SK-N-DZ (cell line): ENCODE results near the gene DNM2.
A peak's percentile ranks its signal among the peaks of the same experiment; 100 is the strongest.
"Not testable (repeated sequence)": the region's sequence is repeated elsewhere in the genome, so short reads cannot be mapped to it uniquely, and the experiment has no call there.

Source experiments
- DNase-seq: peaks from one replicate; pipeline ENCODE4 v3.0.0-alpha.2; 2015; ENCODE audit warnings: low spot score

DNM2 gene

GRCh38 chr19:10835754-10836478 lies 118.0 kb downstream of the DNM2 start, which contains the start of gene TMED1:
Gene TMED1 (minus strand): TSS chr19:10836212. CDS start chr19:10836191, 21 bp downstream.
- DNase-seq, result peak; percentile 97

GRCh38 chr19:10836479-10837330 lies 118.8 kb downstream of the DNM2 start:
- peak; percentile 89 for DNase-seq

GRCh38 chr19:10837649-10838048 lies 119.8 kb downstream of the DNM2 start:
- not testable (repeated sequence) for DNase-seq

GRCh38 chr19:10838377-10838776 lies 120.5 kb downstream of the DNM2 start:
- DNase-seq, result no peak

GRCh38 chr19:10839114-10840050 lies 121.5 kb downstream of the DNM2 start:
- DNase-seq, result no peak

- DNase-seq, result no peak
Observed at GRCh38 chr19:10842788-10843187, 124.9 kb downstream of the DNM2 start.

GRCh38 chr19:10846500-10847202 lies 128.8 kb downstream of the DNM2 start:
- no peak for DNase-seq

GRCh38 chr19:10848230-10848856 lies 130.5 kb downstream of the DNM2 start, which contains the start of gene C19orf38:
Gene C19orf38 (plus strand): TSS chr19:10848415. CDS start chr19:10848509, 94 bp downstream.
- DNase-seq, result no peak

GRCh38 chr19:10850631-10851030 lies 132.8 kb downstream of the DNM2 start:
- DNase-seq, result no peak

- no peak for DNase-seq
Observed at GRCh38 chr19:10852098-10852800, 134.4 kb downstream of the DNM2 start.

GRCh38 chr19:10852941-10853340 lies 135.1 kb downstream of the DNM2 start:
- no peak for DNase-seq

GRCh38 chr19:10854350-10855089 lies 136.6 kb downstream of the DNM2 start:
- no peak for DNase-seq

GRCh38 chr19:10855879-10856522 lies 138.1 kb downstream of the DNM2 start:
- DNase-seq, result no peak

GRCh38 chr19:10856899-10857298 lies 139.0 kb downstream of the DNM2 start:
- DNase-seq, result not testable (repeated sequence)

- no peak for DNase-seq
Observed at GRCh38 chr19:10858204-10858828, 140.4 kb downstream of the DNM2 start.

GRCh38 chr19:10861103-10861651 lies 143.3 kb downstream of the DNM2 start:
- DNase-seq, result no peak

- no peak for DNase-seq
Observed at GRCh38 chr19:10862561-10863106, 144.8 kb downstream of the DNM2 start.
